Naive thymus-derived CD4-positive, alpha-beta T cell (primary cell): ENCODE measurements around the gene KRTAP2-2. TPM values are rescaled to one million over a fixed set of nuclear protein-coding genes. Genes with fewer than 3 reads are reported as not detected.

Source experiments
- ATAC-seq: fragments of 150-1000 bp; cut with Tn5 transposase; 2 replicates; pipeline ENCODE4 v1.10.0; 2021; ENCODE audit warnings: mild to moderate bottlenecking, moderate library complexity
- CTCF ChIA-PET: fragments of 350-600 bp; sonication (Branson Sonifier 250); formaldehyde crosslinking; loops from one replicate; lab custom pipeline; 2021; ENCODE audit warnings: antibody characterized with exemption; lab: Charles Lee
- POLR2A ChIA-PET: fragments of 350-600 bp; sonication (Branson Sonifier 250); formaldehyde crosslinking; loops from one replicate; lab custom pipeline; 2021; ENCODE audit warnings: antibody characterized with exemption, inconsistent platforms; lab: Charles Lee
- DNase-seq, 9 donors: peaks; one replicate each; pipeline versions ENCODE4 v3.0.0 to v3.0.0-alpha.2; 2020 to 2022; ENCODE audit warnings: mixed read lengths in 1 of 9
- H3K27ac ChIP-seq: one replicate; pipeline ENCODE4 v1.7.0; 2013; ENCODE audit warnings: mild to moderate bottlenecking, low read depth, low read length, moderate library complexity
- H3K27me3 ChIP-seq, 2 donors: one replicate each; pipeline ENCODE4 v1.7.0; 2013; ENCODE audit warnings: low read length in 2 of 2, mild to moderate bottlenecking in 2 of 2, moderate library complexity in 2 of 2; ENCODE audit not compliant: control insufficient read depth in 2 of 2, insufficient read depth in 2 of 2
- H3K36me3 ChIP-seq, 3 experiments: 1 replicate in 2 of 3; 2 replicates in 1 of 3; pipeline ENCODE4 v1.7.0; 2013; ENCODE audit warnings: low read length in 3 of 3, mild to moderate bottlenecking in 3 of 3, moderate library complexity in 1 of 3; ENCODE audit not compliant: insufficient read depth in 3 of 3, control insufficient read depth in 2 of 3
- H3K4me1 ChIP-seq, 2 donors: one replicate each; pipeline ENCODE4 v1.7.0; 2013; ENCODE audit warnings: low read length in 2 of 2, mild to moderate bottlenecking in 2 of 2, moderate library complexity in 1 of 2; ENCODE audit not compliant: control insufficient read depth in 2 of 2, insufficient read depth in 2 of 2
- H3K4me3 ChIP-seq: 2 replicates; pipeline ENCODE4 v1.7.0; 2013; ENCODE audit warnings: mild to moderate bottlenecking, low read length
- H3K9me3 ChIP-seq, 3 experiments: 1 replicate in 2 of 3; 2 replicates in 1 of 3; pipeline ENCODE4 v1.7.0; 2013; ENCODE audit warnings: low read length in 3 of 3; ENCODE audit not compliant: control insufficient read depth in 2 of 3
- H3K27ac Mint-ChIP-seq, 9 donors: one replicate each; pipeline ENCODE4 v1.8.0; 2020 to 2022; ENCODE audit warnings: mixed read lengths in 9 of 9, mild to moderate bottlenecking in 8 of 9, moderate library complexity in 5 of 9, inconsistent platforms in 2 of 9
- H3K27me3 Mint-ChIP-seq, 5 donors: one replicate each; pipeline ENCODE4 v1.8.0; 2021 to 2022; ENCODE audit warnings: mixed read lengths in 5 of 5, mild to moderate bottlenecking in 1 of 5
- H3K36me3 Mint-ChIP-seq, 5 donors: one replicate each; pipeline ENCODE4 v1.8.0; 2020 to 2022; ENCODE audit warnings: mixed read lengths in 5 of 5, mild to moderate bottlenecking in 3 of 5, inconsistent platforms in 1 of 5
- H3K4me1 Mint-ChIP-seq, 7 donors: one replicate each; pipeline ENCODE4 v1.8.0; 2020 to 2022; ENCODE audit warnings: mixed read lengths in 7 of 7, mild to moderate bottlenecking in 3 of 7, inconsistent platforms in 1 of 7
- H3K4me3 Mint-ChIP-seq, 10 donors: one replicate each; pipeline ENCODE4 v1.8.0; 2020 to 2022; ENCODE audit warnings: mild to moderate bottlenecking in 10 of 10, mixed read lengths in 10 of 10, moderate library complexity in 6 of 10, inconsistent platforms in 2 of 10
- H3K9me3 Mint-ChIP-seq, 11 donors: one replicate each; pipeline ENCODE4 v1.8.0; 2020 to 2022; ENCODE audit warnings: mixed read lengths in 11 of 11, mild to moderate bottlenecking in 4 of 11, inconsistent platforms in 1 of 11, moderate library complexity in 1 of 11
- intact Hi-C, 2 donors: fragments of 100-400 bp; cut with micrococcal nuclease; formaldehyde crosslinking; loops; one replicate each; pipeline ENCODE4 v1.15.1; 2023
- polyA plus RNA-seq, 2 donors: library from polyadenylated mRNA; unstranded; fragments of 300-500 nt; fragmentation: Illumina TruSeq; gene quantifications; one replicate each; pipeline ENCODE4 v1.2.3, GENCODE V29; 2021
- total RNA-seq, 6 experiments: library from RNA in 5 of 6; stranded (reverse) in 5 of 6; gene quantifications; 1 replicate in 5 of 6; 2 replicates in 1 of 6; pipeline ENCODE4 v1.2.3 and lab custom pipeline; 2021 to 2026

Gene KRTAP2-2
- total and polyA plus RNA-seq, 7 experiments from 2014 or later, result not detected

DNA sequence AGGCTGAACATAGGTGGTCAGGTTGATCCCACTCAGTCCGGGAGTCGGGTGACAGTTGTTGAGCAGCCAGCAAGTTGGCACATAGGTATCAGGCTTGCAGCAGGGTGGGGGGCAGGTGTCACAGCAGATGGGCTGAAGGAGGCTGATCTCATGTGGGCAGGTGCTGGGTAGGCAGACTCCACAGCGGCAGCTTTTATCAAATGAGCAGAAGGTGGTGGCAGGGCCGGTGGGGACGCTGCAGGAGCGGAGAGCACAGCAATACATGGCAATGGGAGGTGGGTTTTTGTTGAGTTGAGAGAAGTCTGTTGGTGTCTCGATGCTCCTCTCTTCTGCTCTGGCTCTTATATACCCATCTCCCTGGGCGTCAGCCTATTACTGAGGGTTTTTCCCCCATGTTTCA, 46.2 kb downstream of the KRTAP2-2 start, which contains the start of gene KRTAP3-1:
TSS of gene KRTAP3-1 (minus strand) at position 318 of the 400 bp plus-strand sequence. CDS start at position 264, 54 bp downstream.
- POLR2A ChIA-PET, result no interaction called here
- Histone ChIP-seq H3K9me3 (no peaks in the 10 kb centered on the region), H3K4me1 (no peaks in the 10 kb centered on the region), H3K27ac (no peak within 1 kb of the TSS), H3K36me3 (no peaks in the 10 kb centered on the region), H3K27me3 (no peaks in the 10 kb centered on the region), H3K4me3 (no peak within 1 kb of the TSS)
- Mint-ChIP-seq H3K27ac (peak within 1 kb of the TSS in 1 of 9 donors; percentile 39), H3K4me1 (no peaks in the 10 kb centered on the region), H3K27me3 (peaks cover 0 to 7% (median 4%) of the 10 kb centered on the region in 5 donors), H3K9me3 (no peaks in the 10 kb centered on the region), H3K4me3 (no peak within 1 kb of the TSS), H3K36me3 (no peaks in the 10 kb centered on the region)
- CTCF ChIA-PET, result no interaction called here
- ATAC-seq, result no peak
- intact Hi-C loops, result no loop called here
- DNase-seq, result no peak

Other genes with a start within 250 kb of the KRTAP2-2 start
Only the 30 nearest of the 37 such genes appear.
- not detected for gene KRT20, start 170.0 kb downstream of the KRTAP2-2 start, total RNA-seq
- not detected for gene KRT20, start 170.0 kb downstream of the KRTAP2-2 start, polyA plus RNA-seq
- gene KRT23, start 117.6 kb downstream of the KRTAP2-2 start, total RNA-seq, result under 1 TPM in 1 of 5 experiments, not detected in 4; 0.83 TPM
- gene KRT23, start 117.6 kb downstream of the KRTAP2-2 start, polyA plus RNA-seq, result not detected
- not detected for gene KRT39, start 88.3 kb downstream of the KRTAP2-2 start, total RNA-seq
- not detected for gene KRT39, start 88.3 kb downstream of the KRTAP2-2 start, polyA plus RNA-seq
- not detected for gene KRT40, start 70.9 kb downstream of the KRTAP2-2 start, total RNA-seq
- gene KRT40, start 70.9 kb downstream of the KRTAP2-2 start, polyA plus RNA-seq, result not detected
- gene KRTAP3-3, start 61.1 kb downstream of the KRTAP2-2 start, total RNA-seq, result not detected
- not detected for gene KRTAP3-3, start 61.1 kb downstream of the KRTAP2-2 start, polyA plus RNA-seq
- not detected for gene KRTAP3-2, start 55.3 kb downstream of the KRTAP2-2 start, total RNA-seq
- gene KRTAP3-2, start 55.3 kb downstream of the KRTAP2-2 start, polyA plus RNA-seq, result not detected
- gene KRTAP3-1, start 46.1 kb downstream of the KRTAP2-2 start, total RNA-seq, result not detected
- gene KRTAP3-1, start 46.1 kb downstream of the KRTAP2-2 start, polyA plus RNA-seq, result not detected
- gene KRTAP1-5, start 28.0 kb downstream of the KRTAP2-2 start, total RNA-seq, result not detected
- gene KRTAP1-5, start 28.0 kb downstream of the KRTAP2-2 start, polyA plus RNA-seq, result not detected
- not detected for gene KRTAP1-4, start 25.0 kb downstream of the KRTAP2-2 start, total RNA-seq
- gene KRTAP1-4, start 25.0 kb downstream of the KRTAP2-2 start, polyA plus RNA-seq, result not detected
- gene KRTAP1-3, start 20.4 kb downstream of the KRTAP2-2 start, total RNA-seq, result not detected
- gene KRTAP1-3, start 20.4 kb downstream of the KRTAP2-2 start, polyA plus RNA-seq, result not detected
- gene KRTAP1-1, start 13.8 kb downstream of the KRTAP2-2 start, total RNA-seq, result not detected
- gene KRTAP1-1, start 13.8 kb downstream of the KRTAP2-2 start, polyA plus RNA-seq, result not detected
- gene KRTAP2-1, start 7.9 kb downstream of the KRTAP2-2 start, total RNA-seq, result not detected
- not detected for gene KRTAP2-1, start 7.9 kb downstream of the KRTAP2-2 start, polyA plus RNA-seq
- gene KRTAP2-3, start 4.9 kb upstream of the KRTAP2-2 start, total RNA-seq, result not detected
- gene KRTAP2-3, start 4.9 kb upstream of the KRTAP2-2 start, polyA plus RNA-seq, result not detected
- gene KRTAP2-4, start 10.6 kb upstream of the KRTAP2-2 start, total RNA-seq, result not detected
- not detected for gene KRTAP2-4, start 10.6 kb upstream of the KRTAP2-2 start, polyA plus RNA-seq
- not detected for gene KRTAP4-7, start 28.9 kb upstream of the KRTAP2-2 start, total RNA-seq
- gene KRTAP4-7, start 28.9 kb upstream of the KRTAP2-2 start, polyA plus RNA-seq, result not detected
- not detected for gene KRTAP4-8, start 42.9 kb upstream of the KRTAP2-2 start, total RNA-seq
- not detected for gene KRTAP4-8, start 42.9 kb upstream of the KRTAP2-2 start, polyA plus RNA-seq
- gene KRTAP4-16, start 47.0 kb upstream of the KRTAP2-2 start, total RNA-seq, result not detected
- gene KRTAP4-16, start 47.0 kb upstream of the KRTAP2-2 start, polyA plus RNA-seq, result not detected
- gene KRTAP4-9, start 50.2 kb upstream of the KRTAP2-2 start, total RNA-seq, result not detected
- not detected for gene KRTAP4-9, start 50.2 kb upstream of the KRTAP2-2 start, polyA plus RNA-seq
- not detected for gene KRTAP4-11, start 63.1 kb upstream of the KRTAP2-2 start, total RNA-seq
- gene KRTAP4-11, start 63.1 kb upstream of the KRTAP2-2 start, polyA plus RNA-seq, result not detected
- not detected for gene KRTAP4-12, start 69.0 kb upstream of the KRTAP2-2 start, total RNA-seq
- not detected for gene KRTAP4-12, start 69.0 kb upstream of the KRTAP2-2 start, polyA plus RNA-seq
- not detected for gene KRTAP4-6, start 85.3 kb upstream of the KRTAP2-2 start, total RNA-seq
- not detected for gene KRTAP4-6, start 85.3 kb upstream of the KRTAP2-2 start, polyA plus RNA-seq
- not detected for gene KRTAP4-5, start 94.6 kb upstream of the KRTAP2-2 start, total RNA-seq
- gene KRTAP4-5, start 94.6 kb upstream of the KRTAP2-2 start, polyA plus RNA-seq, result not detected
- gene KRTAP4-4, start 105.5 kb upstream of the KRTAP2-2 start, total RNA-seq, result not detected
- not detected for gene KRTAP4-4, start 105.5 kb upstream of the KRTAP2-2 start, polyA plus RNA-seq
- not detected for gene KRTAP4-3, start 113.0 kb upstream of the KRTAP2-2 start, total RNA-seq
- gene KRTAP4-3, start 113.0 kb upstream of the KRTAP2-2 start, polyA plus RNA-seq, result not detected
- not detected for gene KRTAP4-2, start 123.0 kb upstream of the KRTAP2-2 start, total RNA-seq
- not detected for gene KRTAP4-2, start 123.0 kb upstream of the KRTAP2-2 start, polyA plus RNA-seq
- gene KRTAP4-1, start 129.7 kb upstream of the KRTAP2-2 start, total RNA-seq, result not detected
- gene KRTAP4-1, start 129.7 kb upstream of the KRTAP2-2 start, polyA plus RNA-seq, result not detected
- gene KRTAP9-1, start 134.7 kb upstream of the KRTAP2-2 start, total RNA-seq, result not detected
- not detected for gene KRTAP9-1, start 134.7 kb upstream of the KRTAP2-2 start, polyA plus RNA-seq
- not detected for gene KRTAP9-2, start 171.4 kb upstream of the KRTAP2-2 start, total RNA-seq
- not detected for gene KRTAP9-2, start 171.4 kb upstream of the KRTAP2-2 start, polyA plus RNA-seq
- gene KRTAP9-3, start 177.2 kb upstream of the KRTAP2-2 start, total RNA-seq, result not detected
- not detected for gene KRTAP9-3, start 177.2 kb upstream of the KRTAP2-2 start, polyA plus RNA-seq
- gene KRTAP9-8, start 182.8 kb upstream of the KRTAP2-2 start, total RNA-seq, result not detected
- gene KRTAP9-8, start 182.8 kb upstream of the KRTAP2-2 start, polyA plus RNA-seq, result not detected